ENCODE data around the gene AXL.

The AXL gene

DNA sequence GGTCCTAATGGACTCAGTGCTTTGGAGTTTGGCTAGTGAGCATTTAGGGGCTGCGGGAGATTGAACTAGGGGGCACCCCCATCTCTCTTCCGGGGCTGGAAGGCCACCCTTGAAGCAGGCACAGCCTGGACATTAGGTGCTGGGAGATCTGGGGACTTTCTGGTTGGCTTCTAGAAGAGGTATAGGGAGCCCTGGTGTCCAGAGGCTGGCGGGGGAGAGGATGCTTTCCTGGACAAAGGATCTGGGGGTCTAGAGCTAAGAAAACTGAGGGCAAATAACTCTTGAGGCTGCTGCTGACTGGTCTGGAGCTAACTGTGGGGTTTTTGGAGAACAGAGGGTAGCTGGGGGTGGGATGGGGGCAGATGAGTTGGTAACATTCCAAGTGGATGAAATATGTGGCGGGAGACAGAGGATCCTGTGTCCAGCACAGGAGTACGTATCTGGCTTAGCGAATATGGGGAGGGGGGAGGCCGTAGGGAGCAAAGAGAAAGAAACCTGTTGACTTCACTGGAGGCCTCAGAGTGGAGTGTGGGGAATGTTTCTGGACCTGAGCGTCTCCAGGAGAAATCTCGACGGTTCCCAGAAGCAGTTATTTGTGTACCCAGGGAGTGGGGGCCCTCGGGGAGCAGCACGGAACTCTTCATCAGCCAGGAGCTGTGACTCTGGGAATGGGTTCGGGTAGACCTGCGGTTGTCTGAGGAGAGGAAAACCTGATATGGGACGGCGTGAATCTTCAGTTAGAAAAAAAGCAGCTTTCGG lies 46.6 kb downstream of the AXL start:
- peaks cover 62% of the 10 kb centered on the region for H3K79me2 ChIP-seq (ENCODE audit: control insufficient read depth, low read length)
- peaks cover 8% of the 10 kb centered on the region; the same call in 1 of the 2 replicates for H3F3A ChIP-seq (ENCODE audit: control insufficient read depth, insufficient read depth)
- peak overlapping the region; percentile 97 for H3K4me2 ChIP-seq (ENCODE audit: low read length)
- peaks cover 66% of the 10 kb centered on the region for H3K36me3 ChIP-seq (ENCODE audit: control insufficient read depth, low read length)
- TF ChIP-seq CTCF (IDR thresholded peaks at IDR 0.05; ENCODE audit: low read depth, low read length, poor library complexity, severe bottlenecking): no peak
- TF ChIP-seq EZH2phosphoT487 (IDR thresholded peaks at IDR 0.05; ENCODE audit: borderline replicate concordance, low read length): no peak
- H3K4me3 ChIP-seq (ENCODE audit: low read length): peak overlapping the region; percentile 95
- peak overlapping the region; percentile 84 for H3K27ac ChIP-seq (ENCODE audit: low read depth, low read length)
- no peaks in the 10 kb centered on the region for H3K9me2 ChIP-seq (replicated peaks; ENCODE audit: control insufficient read depth, low read length)
- H3K9me3 ChIP-seq (ENCODE audit: control insufficient read depth, insufficient read depth, low read length): no peaks in the 10 kb centered on the region
- peaks cover 15% of the 10 kb centered on the region for H4K20me1 ChIP-seq (ENCODE audit: control insufficient read depth, insufficient read depth, low read depth, low read length)
- H3K4me1 ChIP-seq (ENCODE audit: control insufficient read depth, low read length): peaks cover 26% of the 10 kb centered on the region
- 0 out of 2 replicates have a peak, but pooled peaks cover 3% of the 10 kb centered on the region for H3K27me3 ChIP-seq (ENCODE audit: control insufficient read depth, low read length)

GRCh38 chr19:41269055-41269454 lies 50.0 kb downstream of the AXL start:
- Histone ChIP-seq H3F3A (ENCODE audit: control insufficient read depth, insufficient read depth) (no peaks in the 10 kb centered on the region), H3K36me3 (ENCODE audit: control insufficient read depth, low read length) (peaks cover 96% of the 10 kb centered on the region), H3K79me2 (ENCODE audit: control insufficient read depth, low read length) (peaks cover 86% of the 10 kb centered on the region), H3K27ac (ENCODE audit: low read depth, low read length) (no peak overlapping the region), H4K20me1 (ENCODE audit: control insufficient read depth, insufficient read depth, low read depth, low read length) (peaks cover 19% of the 10 kb centered on the region), H3K4me2 (ENCODE audit: low read length) (no peak overlapping the region), H3K27me3 (ENCODE audit: control insufficient read depth, low read length) (no peaks in the 10 kb centered on the region), H3K9me2 (replicated peaks; ENCODE audit: control insufficient read depth, low read length) (no peaks in the 10 kb centered on the region), H3K9me3 (ENCODE audit: control insufficient read depth, insufficient read depth, low read length) (no peaks in the 10 kb centered on the region), H3K4me3 (ENCODE audit: low read length) (no peak overlapping the region), H3K4me1 (ENCODE audit: control insufficient read depth, low read length) (peaks cover 20% of the 10 kb centered on the region)
- TF ChIP-seq EZH2phosphoT487 (IDR thresholded peaks at IDR 0.05; ENCODE audit: borderline replicate concordance, low read length) (no peak), CTCF (IDR thresholded peaks at IDR 0.05; ENCODE audit: low read depth, low read length, poor library complexity, severe bottlenecking) (no peak)

- peaks cover 19% of the 10 kb centered on the region for H4K20me1 ChIP-seq (ENCODE audit: control insufficient read depth, insufficient read depth, low read depth, low read length)
Observed at GRCh38 chr19:41269571-41269970, 50.5 kb downstream of the AXL start.

More at GRCh38 chr19:41269571-41269970, 50.5 kb downstream of the AXL start:
- Histone ChIP-seq H3K4me1 (ENCODE audit: control insufficient read depth, low read length) (peaks cover 20% of the 10 kb centered on the region), H3K36me3 (ENCODE audit: control insufficient read depth, low read length) (peaks cover 97% of the 10 kb centered on the region), H3K4me3 (ENCODE audit: low read length) (no peak overlapping the region), H3K4me2 (ENCODE audit: low read length) (no peak overlapping the region), H3K27ac (ENCODE audit: low read depth, low read length) (no peak overlapping the region), H3K79me2 (ENCODE audit: control insufficient read depth, low read length) (peaks cover 82% of the 10 kb centered on the region), H3K9me3 (ENCODE audit: control insufficient read depth, insufficient read depth, low read length) (no peaks in the 10 kb centered on the region), H3K9me2 (replicated peaks; ENCODE audit: control insufficient read depth, low read length) (no peaks in the 10 kb centered on the region), H3K27me3 (ENCODE audit: control insufficient read depth, low read length) (no peaks in the 10 kb centered on the region), H3F3A (ENCODE audit: control insufficient read depth, insufficient read depth) (no peaks in the 10 kb centered on the region)
- TF ChIP-seq CTCF (IDR thresholded peaks at IDR 0.05; ENCODE audit: low read depth, low read length, poor library complexity, severe bottlenecking) (no peak), EZH2phosphoT487 (IDR thresholded peaks at IDR 0.05; ENCODE audit: borderline replicate concordance, low read length) (no peak)

Measured in DOHH2 (cell line).